Activated CD4-positive, alpha-beta memory T cell treated with anti-CD3 and anti-CD28 coated beads for 36 hours (primary cell): ENCODE results near the gene LIPE. TPM values are rescaled to one million over a fixed set of nuclear protein-coding genes. Genes with fewer than 3 reads are reported as not detected.

Experiments
- CTCF ChIA-PET: fragments of 350-600 bp; sonication (Branson Sonifier 250); formaldehyde crosslinking; loops from one replicate; lab custom pipeline; 2021; ENCODE audit warnings: antibody characterized with exemption, inconsistent platforms; lab: Charles Lee
- POLR2A ChIA-PET: fragments of 350-600 bp; sonication (Branson Sonifier 250); formaldehyde crosslinking; loops from one replicate; lab custom pipeline; 2021; ENCODE audit warnings: antibody characterized with exemption; lab: Charles Lee
- DNase-seq: peaks from one replicate; pipeline ENCODE4 v3.0.0-alpha.2; 2020
- H3K27ac Mint-ChIP-seq: one replicate; pipeline ENCODE4 v1.8.0; 2021; ENCODE audit warnings: mixed read lengths
- H3K27me3 Mint-ChIP-seq: one replicate; pipeline ENCODE4 v1.8.0; 2021; ENCODE audit warnings: mixed read lengths
- H3K36me3 Mint-ChIP-seq: one replicate; pipeline ENCODE4 v1.8.0; 2021; ENCODE audit warnings: mixed read lengths
- H3K4me1 Mint-ChIP-seq: one replicate; pipeline ENCODE4 v1.8.0; 2021; ENCODE audit warnings: low read depth, mixed read lengths
- H3K4me3 Mint-ChIP-seq: one replicate; pipeline ENCODE4 v1.8.0; 2021; ENCODE audit warnings: mild to moderate bottlenecking, mixed read lengths
- H3K9me3 Mint-ChIP-seq: one replicate; pipeline ENCODE4 v1.8.0; 2021; ENCODE audit warnings: mixed read lengths
- intact Hi-C: fragments of 100-400 bp; cut with micrococcal nuclease; formaldehyde crosslinking; loops from one replicate; pipeline ENCODE4 v1.15.1; 2023
- total RNA-seq, 2 experiments: library from RNA; stranded (reverse); gene quantifications; one replicate each; pipeline ENCODE4 v1.2.3, GENCODE V29; 2021

LIPE gene
- total RNA-seq, 2 experiments from 2014 or later, result 31.6 to 31.8 TPM

DNA sequence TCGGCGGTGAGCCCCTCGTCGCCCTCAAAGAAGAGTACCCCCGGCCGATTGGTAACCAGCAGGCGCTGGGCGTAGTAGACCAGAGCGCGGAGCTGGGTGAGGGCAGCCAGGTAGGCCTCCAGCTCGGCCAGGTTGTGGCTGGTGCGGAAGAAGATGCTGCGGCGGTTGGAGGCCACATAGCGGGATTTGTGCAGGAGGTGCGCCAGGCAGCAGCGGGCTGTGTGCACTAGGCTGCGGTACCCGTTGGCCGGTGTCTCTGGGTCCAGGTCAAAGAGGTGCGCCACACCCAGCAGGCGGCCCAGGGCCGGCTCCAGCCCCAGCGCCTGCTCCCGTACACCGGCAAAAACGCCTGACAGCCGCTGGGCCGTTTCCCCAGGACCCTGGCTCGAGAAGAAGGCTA lies 16.8 kb downstream of the LIPE start:
- H3K4me1 Mint-ChIP-seq, result no peaks in the 10 kb centered on the region
- H3K27ac Mint-ChIP-seq, result no peak overlapping the region
- peaks cover under 1% of the 10 kb centered on the region for H3K36me3 Mint-ChIP-seq
- H3K9me3 Mint-ChIP-seq, result no peaks in the 10 kb centered on the region
- POLR2A ChIA-PET, result no interaction called here
- CTCF ChIA-PET, result interaction anchor here (1.0 to 1.5 kb wide), 2 partner anchors 9 to 10 kb away, joined by 5 to 7 read pairs; no protein-coding TSS in a partner anchor
- intact Hi-C loops, result no loop called here
- DNase-seq, result no peak
- H3K27me3 Mint-ChIP-seq, result no peaks in the 10 kb centered on the region
- H3K4me3 Mint-ChIP-seq, result no peak overlapping the region

GRCh38 chr19:42409477-42409876 lies 17.7 kb downstream of the LIPE start:
- no peaks in the 10 kb centered on the region for H3K27me3 Mint-ChIP-seq
- no peak for DNase-seq
- intact Hi-C loops, result no loop called here
- H3K27ac Mint-ChIP-seq, result no peak overlapping the region
- CTCF ChIA-PET, result interaction anchor here (1.0 to 1.5 kb wide), 2 partner anchors 9 to 11 kb away, joined by 5 to 7 read pairs; no protein-coding TSS in a partner anchor
- peaks cover 4% of the 10 kb centered on the region for H3K36me3 Mint-ChIP-seq
- no peaks in the 10 kb centered on the region for H3K4me1 Mint-ChIP-seq
- no peaks in the 10 kb centered on the region for H3K9me3 Mint-ChIP-seq
- no peak overlapping the region for H3K4me3 Mint-ChIP-seq
- POLR2A ChIA-PET, result no interaction called here

GRCh38 chr19:42407816-42408175 lies 19.4 kb downstream of the LIPE start:
- Mint-ChIP-seq H3K27ac (no peak overlapping the region), H3K9me3 (no peaks in the 10 kb centered on the region), H3K4me3 (no peak overlapping the region), H3K27me3 (no peaks in the 10 kb centered on the region), H3K4me1 (no peaks in the 10 kb centered on the region), H3K36me3 (peaks cover 5% of the 10 kb centered on the region)
- ChIA-PET CTCF (no interaction called here), POLR2A (no interaction called here)
- intact Hi-C loops, result no loop called here
- DNase-seq, result no peak

- H3K36me3 Mint-ChIP-seq, result peaks cover 5% of the 10 kb centered on the region
- no peaks in the 10 kb centered on the region for H3K4me1 Mint-ChIP-seq
- no peaks in the 10 kb centered on the region for H3K27me3 Mint-ChIP-seq
- H3K27ac Mint-ChIP-seq, result no peak overlapping the region
- intact Hi-C loops, result no loop called here
- H3K4me3 Mint-ChIP-seq, result no peak overlapping the region
- POLR2A ChIA-PET, result interaction anchor here (0.9 kb wide), 1 partner anchor 32 kb away, joined by 3 read pairs; no protein-coding TSS in a partner anchor
- no peak for DNase-seq
- H3K9me3 Mint-ChIP-seq, result no peaks in the 10 kb centered on the region
- CTCF ChIA-PET, result no interaction called here
Observed at GRCh38 chr19:42407085-42407815, 19.9 kb downstream of the LIPE start.

DNA sequence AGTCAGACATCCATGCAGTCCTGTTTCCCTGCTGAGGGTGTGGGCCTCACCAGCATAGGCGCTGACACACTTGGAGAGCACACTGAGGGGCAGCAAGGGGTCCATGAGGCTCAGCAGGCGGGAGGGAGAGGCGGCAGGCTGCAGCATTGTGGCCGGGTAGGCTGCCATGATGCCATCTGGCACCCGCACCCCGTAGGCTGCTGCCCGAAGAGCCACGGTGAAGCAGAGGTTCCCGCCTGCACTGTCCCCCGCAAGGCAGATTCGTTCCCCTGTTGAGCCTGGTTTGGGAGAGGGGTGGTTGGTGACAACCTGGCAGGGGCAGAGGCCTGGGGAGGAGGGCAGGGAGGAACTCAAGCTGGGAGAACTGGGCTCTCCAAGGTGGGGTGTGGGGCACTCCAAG lies 21.1 kb downstream of the LIPE start:
- no peaks in the 10 kb centered on the region for H3K9me3 Mint-ChIP-seq
- no peak for DNase-seq
- intact Hi-C loops, result no loop called here
- H3K4me3 Mint-ChIP-seq, result no peak overlapping the region
- H3K27ac Mint-ChIP-seq, result no peak overlapping the region
- H3K27me3 Mint-ChIP-seq, result no peaks in the 10 kb centered on the region
- H3K4me1 Mint-ChIP-seq, result peaks cover 7% of the 10 kb centered on the region
- H3K36me3 Mint-ChIP-seq, result peaks cover 5% of the 10 kb centered on the region
- CTCF ChIA-PET, result interaction anchor here (0.8 kb wide), 1 partner anchor 14 kb away, joined by 5 read pairs; no protein-coding TSS in a partner anchor
- POLR2A ChIA-PET, result interaction anchor here (0.9 kb wide), 1 partner anchor 33 kb away, joined by 3 read pairs; no protein-coding TSS in a partner anchor

- H3K36me3 Mint-ChIP-seq, result peaks cover 5% of the 10 kb centered on the region
- no peak overlapping the region for H3K27ac Mint-ChIP-seq
- ChIA-PET CTCF (interaction anchor here (1.0 to 2.6 kb wide), 2 partner anchors 17 to 35 kb away, joined by 4 to 11 read pairs; no protein-coding TSS in a partner anchor), POLR2A (no interaction called here)
- no peaks in the 10 kb centered on the region for H3K9me3 Mint-ChIP-seq
- H3K27me3 Mint-ChIP-seq, result no peaks in the 10 kb centered on the region
- DNase-seq, result no peak
- no peak overlapping the region for H3K4me3 Mint-ChIP-seq
- intact Hi-C loops, result no loop called here
- peaks cover 24% of the 10 kb centered on the region for H3K4me1 Mint-ChIP-seq
Observed at GRCh38 chr19:42403586-42403985, 23.6 kb downstream of the LIPE start.

DNA sequence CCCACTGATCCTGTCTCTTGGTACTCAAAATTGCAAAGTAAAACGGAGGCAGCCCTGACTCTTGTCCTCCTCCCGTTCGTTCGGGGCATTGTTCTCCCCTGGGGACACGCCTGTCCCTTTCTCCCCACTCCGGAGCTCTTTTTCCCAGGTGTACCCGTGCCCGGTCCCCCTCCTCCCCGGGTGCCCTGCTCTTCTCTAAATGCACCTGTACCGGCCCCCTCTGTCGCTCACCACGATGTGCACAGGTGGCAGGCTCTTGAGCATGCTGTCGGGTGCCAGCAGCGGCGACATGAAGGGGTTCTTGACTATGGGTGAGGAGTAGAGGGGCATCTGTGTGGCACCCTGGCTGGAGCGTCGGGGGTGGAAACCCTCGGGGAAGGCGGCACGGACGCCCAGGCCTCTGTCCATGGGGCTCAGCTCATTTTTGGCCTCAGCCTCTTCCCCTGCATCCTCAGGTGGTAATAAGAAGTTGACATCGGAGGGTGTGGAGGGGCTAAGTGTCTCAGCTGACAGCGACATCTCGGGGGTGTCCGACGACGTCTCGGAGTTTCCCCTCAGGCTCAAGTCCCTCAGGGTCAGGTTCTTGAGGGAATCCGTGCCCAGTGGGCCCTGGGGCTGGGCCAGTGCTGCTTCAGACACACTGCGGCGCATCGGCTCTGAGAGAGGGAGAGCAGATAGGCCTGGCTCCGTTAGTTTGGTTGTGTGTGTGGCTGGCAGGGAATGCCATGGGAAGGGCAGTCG lies 24.6 kb downstream of the LIPE start:
- Mint-ChIP-seq H3K4me1 (peaks cover 29% of the 10 kb centered on the region), H3K36me3 (peaks cover 5% of the 10 kb centered on the region), H3K4me3 (peak overlapping the region; percentile 71), H3K9me3 (no peaks in the 10 kb centered on the region), H3K27me3 (no peaks in the 10 kb centered on the region), H3K27ac (no peak overlapping the region)
- ChIA-PET CTCF (interaction anchor here (0.9 to 4.5 kb wide), 3 partner anchors 11 to 270 kb away, joined by 4 to 17 read pairs (median 4); partner anchors contain the start of gene POU2F2), POLR2A (no interaction called here)
- intact Hi-C loops, result no loop called here
- DNase-seq, result no peak

DNA sequence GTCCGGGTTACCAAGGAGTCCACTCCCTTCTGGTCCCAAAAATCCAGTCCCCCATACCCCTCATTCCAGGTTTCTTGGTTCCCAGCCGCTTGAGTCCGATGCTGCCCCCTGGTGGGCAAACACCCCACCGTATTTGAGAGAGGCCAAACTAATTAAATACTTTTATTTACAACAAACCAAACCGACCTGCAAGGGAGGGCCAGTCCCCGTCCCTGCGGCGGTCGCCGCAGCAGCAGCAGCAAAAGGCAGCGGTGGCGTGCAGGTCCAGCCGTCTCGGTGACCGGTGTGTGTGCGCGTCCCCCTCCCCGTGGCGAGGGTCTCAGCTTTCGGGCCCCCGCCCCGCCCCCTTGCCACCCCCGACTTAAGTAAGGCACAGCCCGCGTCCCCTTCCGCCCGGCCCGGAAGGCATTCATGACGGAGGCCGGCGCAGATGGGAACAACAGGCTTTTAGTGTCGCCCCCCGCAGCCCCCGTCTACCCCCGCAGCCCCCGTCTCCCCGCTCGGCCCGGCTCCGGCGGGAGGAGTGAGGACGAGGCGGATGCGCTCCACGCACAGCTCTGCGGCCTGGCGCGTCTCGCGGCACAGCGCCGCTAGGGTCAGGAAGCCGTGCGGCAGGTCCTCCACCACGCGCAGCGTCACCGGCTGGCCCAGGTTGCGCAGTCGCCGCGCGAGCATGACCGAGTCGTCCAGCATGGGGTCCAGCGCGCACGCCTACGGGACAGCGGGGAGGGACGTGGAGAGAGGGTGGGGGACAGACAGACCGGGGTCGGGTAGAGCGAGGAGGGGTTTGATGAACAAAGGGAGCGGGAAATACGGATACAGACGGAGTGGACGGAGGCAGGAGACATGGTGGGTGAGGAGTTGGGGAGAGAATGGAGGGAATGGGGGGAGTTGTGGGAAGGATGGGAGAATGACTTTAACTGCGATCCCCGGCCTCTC lies 25.6 kb downstream of the LIPE start:
- CTCF ChIA-PET, result interaction anchor here (0.8 to 4.5 kb wide), 10 partner anchors 9 to 291 kb away, joined by 3 to 17 read pairs (median 4); partner anchors contain the start of gene POU2F2
- H3K4me3 Mint-ChIP-seq, result peak overlapping the region; percentile 71
- POLR2A ChIA-PET, result no interaction called here
- peaks cover 35% of the 10 kb centered on the region for H3K4me1 Mint-ChIP-seq
- intact Hi-C loops, result no loop called here
- no peaks in the 10 kb centered on the region for H3K9me3 Mint-ChIP-seq
- no peaks in the 10 kb centered on the region for H3K27me3 Mint-ChIP-seq
- peak overlapping the region; percentile 45 for H3K27ac Mint-ChIP-seq
- peak; percentile 78 for DNase-seq
- peaks cover 5% of the 10 kb centered on the region for H3K36me3 Mint-ChIP-seq

GRCh38 chr19:42400404-42400803 lies 26.8 kb downstream of the LIPE start:
- POLR2A ChIA-PET, result no interaction called here
- peak overlapping the region; percentile 21 for H3K27ac Mint-ChIP-seq
- H3K9me3 Mint-ChIP-seq, result no peaks in the 10 kb centered on the region
- H3K4me1 Mint-ChIP-seq, result peaks cover 39% of the 10 kb centered on the region
- H3K27me3 Mint-ChIP-seq, result no peaks in the 10 kb centered on the region
- CTCF ChIA-PET, result interaction anchor here (0.5 to 4.5 kb wide), 10 partner anchors 10 to 292 kb away, joined by 3 to 17 read pairs (median 4); partner anchors contain the start of gene POU2F2
- DNase-seq, result no peak
- H3K36me3 Mint-ChIP-seq, result peaks cover 5% of the 10 kb centered on the region
- intact Hi-C loops, result no loop called here
- H3K4me3 Mint-ChIP-seq, result no peak overlapping the region

DNA sequence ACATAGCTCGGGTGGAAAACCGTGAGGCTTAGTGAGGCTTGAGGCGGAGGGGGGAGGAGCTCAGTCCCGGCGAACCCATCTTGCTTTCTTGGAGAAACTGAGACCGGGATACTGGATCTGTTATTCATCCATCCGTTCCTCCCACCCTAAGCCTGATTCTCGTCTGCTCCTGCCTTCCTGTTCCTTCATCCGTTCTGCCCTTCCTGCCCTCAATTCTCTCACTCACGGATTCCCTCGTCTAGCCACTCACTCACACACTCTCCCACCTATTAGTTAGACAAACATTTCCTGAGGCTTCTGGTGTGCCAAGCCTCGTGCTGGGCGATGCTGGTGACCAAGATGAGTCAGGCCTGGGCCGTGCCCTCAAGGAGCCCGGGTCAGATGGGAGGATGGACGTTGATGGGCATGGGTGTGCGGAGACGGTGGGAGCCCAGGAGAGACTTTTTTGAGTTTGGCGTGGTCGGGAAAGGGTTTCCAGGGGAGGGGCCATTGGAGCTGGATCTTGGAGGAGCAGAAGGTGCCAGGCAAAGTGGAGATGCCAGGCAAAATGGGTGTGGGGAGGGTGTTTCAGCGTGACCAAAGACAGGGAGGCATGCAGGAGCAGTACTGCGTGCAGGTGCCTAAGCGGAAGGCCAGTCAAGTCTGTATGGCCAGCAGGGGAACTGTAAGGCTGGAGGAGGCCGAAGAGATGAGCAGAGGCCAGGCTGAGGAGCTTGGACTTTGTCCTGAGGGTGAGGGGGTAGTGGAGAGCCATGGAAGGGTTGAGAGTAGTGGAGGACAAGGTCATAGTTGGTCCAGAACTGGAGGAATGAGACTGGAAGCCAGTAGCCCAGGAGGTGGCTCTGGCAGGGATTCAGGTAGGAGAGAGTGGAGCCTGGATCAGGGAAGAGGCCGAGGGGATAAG lies 29.7 kb downstream of the LIPE start:
- ChIA-PET POLR2A (interaction anchor here (1.2 to 1.4 kb wide), 3 partner anchors 17 to 92 kb away, joined by 3 to 6 read pairs (median 4); no protein-coding TSS in a partner anchor), CTCF (interaction anchor here (1.6 to 2.0 kb wide), 4 partner anchors 14 to 43 kb away, joined by 3 to 13 read pairs (median 8); no protein-coding TSS in a partner anchor)
- Mint-ChIP-seq H3K4me3 (peak overlapping the region; percentile 83), H3K27ac (peak overlapping the region; percentile 46), H3K4me1 (peaks cover 39% of the 10 kb centered on the region), H3K27me3 (no peaks in the 10 kb centered on the region), H3K36me3 (no peaks in the 10 kb centered on the region), H3K9me3 (no peaks in the 10 kb centered on the region)
- DNase-seq, result peak; percentile 29
- intact Hi-C loops, result loop anchor here (1.0 to 5.0 kb wide), 2 partner anchors 26 to 275 kb away; no protein-coding TSS in a partner anchor
